Measurements from ENCODE around the gene RPGR.

DNA sequence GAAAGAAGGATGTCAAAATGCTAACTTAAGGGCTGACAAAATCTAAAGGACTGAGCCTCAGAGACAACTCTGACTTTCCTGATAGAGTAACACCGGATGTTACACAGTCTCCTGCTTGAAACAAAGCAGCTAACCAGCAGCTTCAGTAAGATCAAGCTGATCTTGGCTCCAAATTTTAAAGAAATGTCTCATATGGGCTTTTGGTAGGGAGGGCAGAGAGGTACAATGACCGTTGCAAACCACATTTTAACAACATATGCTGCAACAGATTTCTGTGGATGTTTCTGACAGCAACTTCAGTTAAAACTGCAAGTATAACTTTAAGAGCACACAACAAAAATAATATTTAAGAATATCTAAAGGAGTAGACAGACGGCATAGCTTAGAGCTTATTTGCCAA lies 9.1 kb downstream of the RPGR start:
- TF ChIP-seq CTCF (IDR thresholded peaks at IDR 0.05 in 8 of 11, conservative IDR thresholded peaks at IDR 0.05 in 3 of 11) = no peak
- TF ChIP-seq POLR2A (IDR thresholded peaks at IDR 0.05) = no peak
